Parathyroid adenoma (tissue), 2 donors: ENCODE data around the gene CCBE1.

ENCODE experiments used
- H2AFZ ChIP-seq: fragments of 300-600 bp; sonication (generic); one replicate; pipeline ENCODE4 v1.7.0; 2017; ENCODE audit warnings: antibody characterized with exemption, mild to moderate bottlenecking
- H3K27ac ChIP-seq: fragments of 300-600 bp; sonication (generic); one replicate; pipeline ENCODE4 v1.7.0; 2017
- H3K27me3 ChIP-seq: fragments of 300-600 bp; sonication (generic); one replicate; pipeline ENCODE4 v1.7.0; 2017; ENCODE audit warnings: low read length; ENCODE audit not compliant: control insufficient read depth, insufficient read depth
- H3K36me3 ChIP-seq: fragments of 300-600 bp; sonication (generic); one replicate; pipeline ENCODE4 v1.7.0; 2017; ENCODE audit warnings: low read length; ENCODE audit not compliant: control insufficient read depth, insufficient read depth
- H3K4me1 ChIP-seq: fragments of 300-600 bp; sonication (generic); one replicate; pipeline ENCODE4 v1.7.0; 2017; ENCODE audit warnings: control low read depth
- H3K4me2 ChIP-seq: fragments of 300-600 bp; sonication (generic); one replicate; pipeline ENCODE4 v1.7.0; 2017; ENCODE audit warnings: low read length
- H3K4me3 ChIP-seq: fragments of 300-600 bp; sonication (generic); one replicate; pipeline ENCODE4 v1.7.0; 2017; ENCODE audit warnings: low read depth, low read length
- H3K79me2 ChIP-seq: fragments of 300-600 bp; sonication (generic); one replicate; pipeline ENCODE4 v1.7.0; 2017; ENCODE audit warnings: control low read depth
- H3K9ac ChIP-seq: fragments of 300-600 bp; sonication (generic); one replicate; pipeline ENCODE4 v1.7.0; 2017; ENCODE audit warnings: mild to moderate bottlenecking
- H3K9me3 ChIP-seq: fragments of 300-600 bp; sonication (generic); one replicate; pipeline ENCODE4 v1.7.0; 2017; ENCODE audit warnings: low read length; ENCODE audit not compliant: control insufficient read depth
- CTCF ChIP-seq: fragments of 300-600 bp; sonication (generic); IDR thresholded peaks from one replicate; pipeline ENCODE4 v1.7.0; 2017; ENCODE audit warnings: antibody characterized with exemption, mild to moderate bottlenecking
- donor health status: primary hyperparathyroidism.

CCBE1 gene

GRCh38 chr18:59567431-59567830 is 129.8 kb downstream of the CCBE1 start:
- H3K4me1 ChIP-seq, result no peaks in the 10 kb centered on the region
- no peaks in the 10 kb centered on the region for H3K36me3 ChIP-seq
- H3K9me3 ChIP-seq, result no peaks in the 10 kb centered on the region
- no peak overlapping the region for H3K4me3 ChIP-seq
- no peak overlapping the region for H2AFZ ChIP-seq
- H3K27me3 ChIP-seq, result no peaks in the 10 kb centered on the region
- no peak overlapping the region for H3K9ac ChIP-seq
- no peaks in the 10 kb centered on the region for H3K79me2 ChIP-seq
- H3K27ac ChIP-seq, result no peak overlapping the region
- no peak for TF ChIP-seq CTCF
- no peak overlapping the region for H3K4me2 ChIP-seq

- TF ChIP-seq CTCF, result no peak
- H3K4me3 ChIP-seq, result no peak overlapping the region
- H3K27me3 ChIP-seq, result no peaks in the 10 kb centered on the region
- no peaks in the 10 kb centered on the region for H3K79me2 ChIP-seq
- no peaks in the 10 kb centered on the region for H3K9me3 ChIP-seq
- no peak overlapping the region for H2AFZ ChIP-seq
- no peaks in the 10 kb centered on the region for H3K36me3 ChIP-seq
- H3K9ac ChIP-seq, result no peak overlapping the region
- no peak overlapping the region for H3K4me2 ChIP-seq
- no peak overlapping the region for H3K27ac ChIP-seq
- no peaks in the 10 kb centered on the region for H3K4me1 ChIP-seq
These were observed 130.7 kb downstream of the CCBE1 start for GRCh38 chr18:59566533-59566971.

DNA sequence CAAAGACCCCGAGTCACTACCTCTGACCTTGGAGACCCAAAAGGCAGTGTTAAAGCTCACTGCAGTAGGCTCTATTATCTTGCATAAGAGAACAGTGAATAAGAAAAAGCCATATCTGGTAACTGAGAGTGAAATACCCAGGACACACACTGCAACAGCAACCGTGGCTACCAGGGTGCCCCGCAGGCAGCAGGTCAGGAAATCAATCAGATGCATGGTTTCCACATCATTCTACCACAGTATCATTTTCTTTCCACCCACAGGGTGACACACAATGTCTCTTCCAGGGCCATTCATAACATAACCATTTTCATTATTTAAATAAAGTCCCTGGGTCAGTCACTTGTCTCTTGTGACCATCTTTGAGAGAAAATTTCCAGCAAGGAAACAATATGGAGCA is 131.3 kb downstream of the CCBE1 start:
- no peak overlapping the region for H3K9ac ChIP-seq
- no peak overlapping the region for H2AFZ ChIP-seq
- no peaks in the 10 kb centered on the region for H3K36me3 ChIP-seq
- H3K27ac ChIP-seq, result no peak overlapping the region
- no peaks in the 10 kb centered on the region for H3K27me3 ChIP-seq
- H3K9me3 ChIP-seq, result no peaks in the 10 kb centered on the region
- no peaks in the 10 kb centered on the region for H3K79me2 ChIP-seq
- no peaks in the 10 kb centered on the region for H3K4me1 ChIP-seq
- H3K4me2 ChIP-seq, result no peak overlapping the region
- TF ChIP-seq CTCF, result no peak
- H3K4me3 ChIP-seq, result no peak overlapping the region

GRCh38 chr18:59564561-59564960 is 132.7 kb downstream of the CCBE1 start:
- H3K4me1 ChIP-seq, result no peaks in the 10 kb centered on the region
- no peak for TF ChIP-seq CTCF
- H3K79me2 ChIP-seq, result no peaks in the 10 kb centered on the region
- no peak overlapping the region for H3K9ac ChIP-seq
- H3K36me3 ChIP-seq, result no peaks in the 10 kb centered on the region
- no peak overlapping the region for H2AFZ ChIP-seq
- H3K4me2 ChIP-seq, result no peak overlapping the region
- H3K9me3 ChIP-seq, result no peaks in the 10 kb centered on the region
- no peak overlapping the region for H3K27ac ChIP-seq
- no peaks in the 10 kb centered on the region for H3K27me3 ChIP-seq
- no peak overlapping the region for H3K4me3 ChIP-seq

GRCh38 chr18:59563176-59563785 is 133.9 kb downstream of the CCBE1 start:
- Histone ChIP-seq H3K4me1 (no peaks in the 10 kb centered on the region), H2AFZ (no peak overlapping the region), H3K9me3 (no peaks in the 10 kb centered on the region), H3K27me3 (no peaks in the 10 kb centered on the region), H3K36me3 (no peaks in the 10 kb centered on the region), H3K27ac (no peak overlapping the region), H3K4me2 (no peak overlapping the region), H3K79me2 (no peaks in the 10 kb centered on the region), H3K4me3 (no peak overlapping the region), H3K9ac (no peak overlapping the region)
- TF ChIP-seq CTCF, result no peak
